ENCODE measurements around the gene CIDEA. TPM values are rescaled to one million over a fixed set of nuclear protein-coding genes. Genes with fewer than 3 reads are reported as not detected.

The CIDEA gene
- total and polyA plus RNA-seq, 2 donors, result 0.05 to 0.82 TPM

DNA sequence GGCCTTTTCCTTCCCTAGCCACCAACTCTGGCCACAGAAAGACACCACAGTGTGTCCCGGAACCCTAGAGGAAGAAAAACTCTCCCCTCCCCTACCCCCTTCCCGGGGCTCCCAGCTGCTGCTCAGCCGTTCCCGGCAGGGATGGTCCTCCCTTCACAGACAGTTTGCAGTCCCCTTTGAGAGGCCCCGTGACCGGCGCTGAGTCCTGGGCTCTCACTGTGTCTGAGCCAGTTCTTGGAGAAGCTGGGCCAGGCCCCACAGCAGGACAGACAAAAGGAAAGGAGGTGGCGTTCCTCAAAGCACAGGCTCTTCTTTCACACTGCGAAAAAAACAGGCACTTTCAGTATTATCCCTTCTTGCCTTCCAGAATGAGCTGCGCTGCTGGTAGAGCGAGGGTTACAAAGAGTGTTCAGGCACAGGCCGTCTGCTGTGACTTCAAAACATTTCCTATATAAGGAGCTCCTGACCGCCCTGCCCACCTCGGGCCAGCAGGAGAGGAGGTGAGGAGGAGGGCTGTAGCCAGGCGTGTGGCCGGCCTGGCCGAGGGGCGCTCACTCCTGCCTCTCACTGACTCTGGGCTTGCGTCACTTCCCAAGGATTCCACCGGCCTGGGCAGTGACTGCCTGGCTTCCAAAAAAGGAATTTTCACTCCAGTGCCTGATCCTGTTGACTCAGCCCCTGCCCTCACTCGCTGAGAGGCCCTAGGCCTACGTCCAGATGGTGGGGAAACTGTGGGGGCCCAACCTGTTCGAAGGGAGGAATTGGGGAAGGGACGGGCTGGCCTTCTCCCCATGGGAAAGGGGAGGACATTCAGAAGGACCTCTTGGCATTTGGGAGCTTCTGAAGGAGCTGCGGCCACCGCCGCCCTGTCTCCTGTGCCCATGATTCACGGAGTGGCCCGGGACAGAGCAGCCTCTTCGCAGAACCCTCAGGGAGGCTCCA lies 24.9 kb downstream of the CIDEA start:
- H3K4me3 ChIP-seq (ENCODE audit: low read length in 2 of 2), result no peak overlapping the region
- H3K4me1 ChIP-seq (ENCODE audit: control insufficient read depth in 2 of 2, insufficient read depth in 2 of 2, low read length in 2 of 2), result peaks cover 0 to 8% of the 10 kb centered on the region in 2 donors
- H3K27me3 ChIP-seq (ENCODE audit: control insufficient read depth in 2 of 2, insufficient read depth in 1 of 2, low read length in 1 of 2), result peaks cover 0 to 12% of the 10 kb centered on the region in 2 donors
- H3K9me3 ChIP-seq (ENCODE audit: control insufficient read depth in 2 of 2, insufficient read depth in 1 of 2, low read length in 1 of 2), result peaks cover 0 to 4% of the 10 kb centered on the region in 2 donors
- 88% methylated on average over 30 of the region's 30 CpGs for WGBS
- DNase-seq (ENCODE audit: low read depth in 6 of 9, low spot score in 9 of 9), result no peak
- peak overlapping the region; percentile 59 to 72 for H3K27ac ChIP-seq (ENCODE audit: low read depth in 1 of 2, low read length in 1 of 2)
- H3K36me3 ChIP-seq (ENCODE audit: control insufficient read depth in 2 of 2, insufficient read depth in 2 of 2, low read length in 1 of 2), result no peaks in the 10 kb centered on the region

DNA sequence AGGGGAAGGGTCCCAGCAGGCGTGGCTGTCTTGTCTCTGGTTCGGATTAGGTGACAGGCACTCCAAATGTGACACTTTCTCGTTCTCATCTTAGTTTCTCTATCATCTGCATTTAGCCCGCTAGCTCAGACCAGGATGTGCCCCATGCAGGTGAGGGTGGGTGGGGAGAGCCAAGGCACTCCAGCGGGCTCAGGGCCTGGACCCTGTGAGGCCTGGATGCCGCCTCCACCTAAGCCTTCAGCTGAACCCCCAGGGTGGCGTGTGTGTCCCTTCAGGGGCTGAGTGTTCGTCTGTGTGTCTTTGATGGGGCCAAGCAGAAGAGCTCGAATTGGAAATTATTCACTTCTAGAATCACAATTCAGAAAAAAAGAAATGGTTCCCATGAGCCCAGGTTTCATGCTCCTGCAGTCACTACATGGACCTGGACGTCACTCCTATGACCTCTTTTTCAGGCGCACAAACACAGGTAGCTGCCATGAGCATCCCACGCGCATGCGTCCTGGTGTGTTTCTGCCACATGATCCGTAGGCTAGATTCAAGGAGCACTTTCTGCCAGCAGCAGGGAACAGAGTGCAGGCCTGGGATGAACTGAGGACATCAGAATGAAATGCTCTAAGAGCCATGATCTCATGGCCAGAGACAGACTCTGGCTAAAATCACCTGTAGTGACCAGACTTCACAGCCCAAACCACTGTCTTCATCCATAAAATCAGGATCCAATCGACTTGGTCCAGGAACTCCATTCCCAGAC lies 25.8 kb downstream of the CIDEA start:
- WGBS, result 98% methylated on average over 16 of the region's 16 CpGs
- Histone ChIP-seq H3K4me1 (ENCODE audit: control insufficient read depth in 2 of 2, insufficient read depth in 2 of 2, low read length in 2 of 2) (peaks cover 0 to 8% of the 10 kb centered on the region in 2 donors), H3K9me3 (ENCODE audit: control insufficient read depth in 2 of 2, insufficient read depth in 1 of 2, low read length in 1 of 2) (peaks cover 0 to 4% of the 10 kb centered on the region in 2 donors), H3K4me3 (ENCODE audit: low read length in 2 of 2) (no peak overlapping the region), H3K27ac (ENCODE audit: low read depth in 1 of 2, low read length in 1 of 2) (no peak overlapping the region), H3K36me3 (ENCODE audit: control insufficient read depth in 2 of 2, insufficient read depth in 2 of 2, low read length in 1 of 2) (no peaks in the 10 kb centered on the region), H3K27me3 (ENCODE audit: control insufficient read depth in 2 of 2, insufficient read depth in 1 of 2, low read length in 1 of 2) (peaks cover 0 to 21% of the 10 kb centered on the region in 2 donors)
- DNase-seq (ENCODE audit: low read depth in 6 of 9, low spot score in 9 of 9), result no peak

DNA sequence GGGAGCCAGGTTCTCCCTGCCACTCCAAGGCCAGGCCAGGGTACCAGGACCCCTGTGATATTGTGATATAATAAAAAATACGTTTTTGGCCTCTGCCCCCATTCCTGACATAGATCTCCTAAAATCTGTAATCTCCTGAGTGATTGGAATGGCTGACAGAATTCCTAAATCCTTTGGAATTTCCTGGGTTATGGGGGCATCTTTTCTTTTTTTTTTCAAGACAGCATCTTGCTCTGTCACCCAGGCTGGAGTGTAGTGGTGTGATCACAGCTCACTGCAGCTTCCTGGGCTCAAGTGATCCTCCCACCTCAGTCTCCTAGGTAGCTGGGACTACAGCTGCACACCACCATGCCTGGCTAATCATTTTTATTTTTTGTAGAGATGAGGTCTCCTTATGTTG lies 27.7 kb downstream of the CIDEA start:
- Histone ChIP-seq H3K36me3 (ENCODE audit: control insufficient read depth in 2 of 2, insufficient read depth in 2 of 2, low read length in 1 of 2) (no peaks in the 10 kb centered on the region), H3K27me3 (ENCODE audit: control insufficient read depth in 2 of 2, insufficient read depth in 1 of 2, low read length in 1 of 2) (peaks cover 5 to 39% of the 10 kb centered on the region in 2 donors), H3K4me1 (ENCODE audit: control insufficient read depth in 2 of 2, insufficient read depth in 2 of 2, low read length in 2 of 2) (peaks cover 0 to 8% of the 10 kb centered on the region in 2 donors), H3K4me3 (ENCODE audit: low read length in 2 of 2) (no peak overlapping the region), H3K27ac (ENCODE audit: low read depth in 1 of 2, low read length in 1 of 2) (no peak overlapping the region), H3K9me3 (ENCODE audit: control insufficient read depth in 2 of 2, insufficient read depth in 1 of 2, low read length in 1 of 2) (peaks cover 0 to 4% of the 10 kb centered on the region in 2 donors)
- WGBS, result 74% methylated on average over 1 of the region's 1 CpG
- DNase-seq (ENCODE audit: low read depth in 6 of 9, low spot score in 9 of 9), result no peak

DNA sequence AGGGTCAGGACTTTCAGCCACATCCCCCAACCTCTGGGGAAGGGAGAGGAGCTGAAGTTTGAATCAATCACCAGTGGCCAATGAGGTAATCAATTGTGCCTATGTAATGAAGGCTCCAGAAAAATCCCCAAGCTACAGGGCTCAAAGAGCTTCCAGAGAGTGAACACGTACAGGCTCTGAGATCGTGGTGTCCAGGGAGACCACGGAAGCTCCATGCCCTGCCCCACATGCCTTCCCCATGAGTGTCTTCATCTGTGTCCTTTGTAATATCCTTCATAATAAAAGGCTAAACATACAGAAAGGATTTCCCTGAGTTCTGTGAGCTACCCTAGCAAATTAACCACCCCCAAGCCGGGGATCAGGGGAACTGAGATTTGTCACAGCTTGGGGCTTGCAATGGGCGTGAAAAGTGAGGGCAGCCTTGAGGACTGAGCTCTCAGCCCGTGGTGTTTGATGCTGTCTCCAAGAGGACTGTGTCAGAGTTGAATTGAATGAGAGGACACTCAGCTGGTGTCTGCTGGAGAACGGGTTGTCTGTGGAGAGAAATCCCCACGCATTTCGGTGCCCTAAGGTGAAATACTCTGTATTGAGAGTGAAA lies 28.4 kb downstream of the CIDEA start:
- no peak overlapping the region for H3K4me3 ChIP-seq (ENCODE audit: low read length in 2 of 2)
- peaks cover 0 to 4% of the 10 kb centered on the region in 2 donors for H3K9me3 ChIP-seq (ENCODE audit: control insufficient read depth in 2 of 2, insufficient read depth in 1 of 2, low read length in 1 of 2)
- no peaks in the 10 kb centered on the region for H3K36me3 ChIP-seq (ENCODE audit: control insufficient read depth in 2 of 2, insufficient read depth in 2 of 2, low read length in 1 of 2)
- 94% methylated on average over 9 of the region's 9 CpGs for WGBS
- no peak for DNase-seq (ENCODE audit: low read depth in 6 of 9, low spot score in 9 of 9)
- H3K27me3 ChIP-seq (ENCODE audit: control insufficient read depth in 2 of 2, insufficient read depth in 1 of 2, low read length in 1 of 2), result peaks cover 12 to 46% of the 10 kb centered on the region in 2 donors
- H3K27ac ChIP-seq (ENCODE audit: low read depth in 1 of 2, low read length in 1 of 2), result no peak overlapping the region
- peaks cover 0 to 8% of the 10 kb centered on the region in 2 donors for H3K4me1 ChIP-seq (ENCODE audit: control insufficient read depth in 2 of 2, insufficient read depth in 2 of 2, low read length in 2 of 2)

DNA sequence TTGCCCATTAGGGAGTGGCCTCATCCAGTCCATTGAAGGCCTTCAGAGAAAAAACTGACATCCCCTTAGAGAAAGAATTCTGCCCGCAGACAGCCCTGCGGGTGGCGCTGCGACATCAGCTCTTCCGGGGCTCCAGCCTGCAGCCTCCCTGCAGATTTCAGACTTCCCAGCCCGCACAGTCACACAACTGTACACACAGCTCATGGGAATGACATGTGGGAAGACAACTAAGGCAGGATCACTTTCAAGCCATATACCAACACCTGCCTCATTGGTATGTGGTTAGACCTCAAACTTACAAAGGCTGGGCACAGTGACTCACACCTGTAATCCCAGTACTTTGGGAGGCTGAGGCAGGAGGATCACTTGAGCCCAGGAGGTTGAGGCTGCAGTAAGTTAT lies 29.1 kb downstream of the CIDEA start:
- no peak for DNase-seq (ENCODE audit: low read depth in 6 of 9, low spot score in 9 of 9)
- H3K4me3 ChIP-seq (ENCODE audit: low read length in 2 of 2), result no peak overlapping the region
- H3K9me3 ChIP-seq (ENCODE audit: control insufficient read depth in 2 of 2, insufficient read depth in 1 of 2, low read length in 1 of 2), result peaks cover 0 to 5% of the 10 kb centered on the region in 2 donors
- peaks cover 16 to 53% of the 10 kb centered on the region in 2 donors for H3K27me3 ChIP-seq (ENCODE audit: control insufficient read depth in 2 of 2, insufficient read depth in 1 of 2, low read length in 1 of 2)
- H3K4me1 ChIP-seq (ENCODE audit: control insufficient read depth in 2 of 2, insufficient read depth in 2 of 2, low read length in 2 of 2), result peaks cover 0 to 12% of the 10 kb centered on the region in 2 donors
- H3K27ac ChIP-seq (ENCODE audit: low read depth in 1 of 2, low read length in 1 of 2), result no peak overlapping the region
- H3K36me3 ChIP-seq (ENCODE audit: control insufficient read depth in 2 of 2, insufficient read depth in 2 of 2, low read length in 1 of 2), result no peaks in the 10 kb centered on the region
- WGBS, result 91% methylated on average over 6 of the region's 6 CpGs

DNA sequence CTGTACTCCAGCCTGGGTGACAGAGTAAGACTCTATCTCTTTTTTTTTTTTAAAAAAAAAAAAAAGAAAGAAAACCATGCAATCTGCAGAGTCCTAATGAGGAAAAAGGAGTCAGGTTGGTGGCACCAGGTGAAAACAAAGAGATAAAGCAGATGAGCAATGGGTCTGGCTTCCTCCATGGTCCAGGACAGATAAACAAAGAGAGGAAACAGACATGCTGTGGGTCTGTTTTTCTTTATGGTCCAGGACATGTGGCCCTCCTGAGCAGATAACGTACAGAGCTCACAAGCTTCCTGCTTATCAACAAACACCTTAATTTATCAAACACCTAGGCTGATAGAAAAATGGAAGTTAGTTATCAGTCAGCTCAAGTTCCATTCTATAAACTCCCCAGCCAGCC lies 29.5 kb downstream of the CIDEA start:
- Histone ChIP-seq H3K4me3 (ENCODE audit: low read length in 2 of 2) (no peak overlapping the region), H3K9me3 (ENCODE audit: control insufficient read depth in 2 of 2, insufficient read depth in 1 of 2, low read length in 1 of 2) (peaks cover 0 to 4% of the 10 kb centered on the region in 2 donors), H3K4me1 (ENCODE audit: control insufficient read depth in 2 of 2, insufficient read depth in 2 of 2, low read length in 2 of 2) (peaks cover 0 to 8% of the 10 kb centered on the region in 2 donors), H3K27me3 (ENCODE audit: control insufficient read depth in 2 of 2, insufficient read depth in 1 of 2, low read length in 1 of 2) (peaks cover 18 to 57% of the 10 kb centered on the region in 2 donors), H3K27ac (ENCODE audit: low read depth in 1 of 2, low read length in 1 of 2) (no peak overlapping the region), H3K36me3 (ENCODE audit: control insufficient read depth in 2 of 2, insufficient read depth in 2 of 2, low read length in 1 of 2) (no peaks in the 10 kb centered on the region)
- 60% methylated on average over 1 of the region's 1 CpG for WGBS
- DNase-seq (ENCODE audit: low read depth in 6 of 9, low spot score in 9 of 9), result no peak

DNA sequence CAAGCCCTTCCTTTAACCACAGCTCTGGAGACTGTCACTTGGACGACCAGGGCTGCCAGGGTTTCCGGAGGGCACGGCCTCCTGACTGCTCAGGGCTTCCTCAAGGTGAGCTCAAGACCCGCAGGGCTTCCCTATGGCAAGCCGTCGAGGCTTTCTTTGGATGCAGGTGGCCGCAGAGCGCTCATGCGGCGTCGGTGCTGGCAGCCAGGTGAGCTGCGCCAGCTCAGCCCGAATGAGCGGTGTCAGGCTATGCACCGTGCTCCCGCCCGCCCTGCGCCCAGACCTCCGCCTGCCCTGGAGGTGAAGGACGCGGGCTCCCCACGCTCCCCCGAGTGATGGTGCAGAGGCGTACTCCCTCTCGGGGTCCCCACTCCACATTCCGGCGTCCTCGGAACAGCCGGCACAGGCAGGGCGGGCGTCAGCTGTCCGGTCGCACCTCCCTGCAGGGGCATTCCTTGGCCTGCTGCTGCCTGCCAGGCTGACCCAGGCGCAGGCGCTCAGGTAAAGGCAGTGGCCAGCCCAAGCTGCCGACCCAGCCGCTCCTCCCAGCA lies 33.0 kb downstream of the CIDEA start:
- WGBS, result 24% methylated on average over 37 of the region's 37 CpGs
- no peak overlapping the region for H3K27ac ChIP-seq (ENCODE audit: low read depth in 1 of 2, low read length in 1 of 2)
- peaks cover 0 to 7% of the 10 kb centered on the region in 2 donors for H3K4me1 ChIP-seq (ENCODE audit: control insufficient read depth in 2 of 2, insufficient read depth in 2 of 2, low read length in 2 of 2)
- H3K27me3 ChIP-seq (ENCODE audit: control insufficient read depth in 2 of 2, insufficient read depth in 1 of 2, low read length in 1 of 2), result peaks cover 26 to 78% of the 10 kb centered on the region in 2 donors
- DNase-seq (ENCODE audit: low read depth in 6 of 9, low spot score in 9 of 9), result no peak
- peaks cover 0 to 4% of the 10 kb centered on the region in 2 donors for H3K9me3 ChIP-seq (ENCODE audit: control insufficient read depth in 2 of 2, insufficient read depth in 1 of 2, low read length in 1 of 2)
- H3K4me3 ChIP-seq (ENCODE audit: low read length in 2 of 2), result no peak overlapping the region
- no peaks in the 10 kb centered on the region for H3K36me3 ChIP-seq (ENCODE audit: control insufficient read depth in 2 of 2, insufficient read depth in 2 of 2, low read length in 1 of 2)

DNA sequence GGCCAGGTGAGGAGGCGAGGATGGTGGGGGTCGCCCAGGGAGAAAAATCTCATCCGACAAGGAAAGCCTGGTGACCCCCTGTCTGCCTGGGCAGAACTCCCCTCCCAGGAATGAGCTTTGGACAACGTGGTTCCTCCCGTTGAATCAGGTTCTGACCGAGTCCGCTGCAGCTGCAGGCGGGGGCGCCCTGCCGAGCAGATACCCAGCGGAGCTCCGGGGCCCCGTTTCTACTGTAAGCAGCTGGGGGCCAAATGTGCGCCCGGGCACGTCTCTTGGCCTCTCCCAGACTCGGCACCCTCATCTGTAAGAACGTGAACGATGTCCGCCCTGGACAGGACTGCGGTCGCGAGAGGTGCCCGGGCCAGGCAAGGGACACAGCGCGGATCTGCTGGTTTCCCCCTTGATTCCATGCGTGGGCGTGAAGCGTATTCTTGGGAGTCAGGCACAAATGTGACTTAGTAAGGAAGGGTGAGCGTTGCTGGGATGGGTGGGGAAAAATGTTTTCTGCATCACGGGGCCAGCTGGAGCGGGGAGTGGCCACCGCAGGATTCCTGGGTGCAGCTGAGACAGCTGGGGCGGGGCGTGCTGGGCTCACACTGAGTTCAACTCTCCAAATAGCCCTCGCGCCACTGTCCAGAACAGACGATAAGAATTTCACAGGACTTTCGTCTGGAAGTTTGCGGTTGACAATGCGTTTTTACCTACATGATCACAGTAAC lies 33.7 kb downstream of the CIDEA start:
- Histone ChIP-seq H3K27me3 (ENCODE audit: control insufficient read depth in 2 of 2, insufficient read depth in 1 of 2, low read length in 1 of 2) (peaks cover 26 to 74% of the 10 kb centered on the region in 2 donors), H3K36me3 (ENCODE audit: control insufficient read depth in 2 of 2, insufficient read depth in 2 of 2, low read length in 1 of 2) (no peaks in the 10 kb centered on the region), H3K27ac (ENCODE audit: low read depth in 1 of 2, low read length in 1 of 2) (no peak overlapping the region), H3K9me3 (ENCODE audit: control insufficient read depth in 2 of 2, insufficient read depth in 1 of 2, low read length in 1 of 2) (peaks cover 0 to 4% of the 10 kb centered on the region in 2 donors), H3K4me3 (ENCODE audit: low read length in 2 of 2) (no peak overlapping the region), H3K4me1 (ENCODE audit: control insufficient read depth in 2 of 2, insufficient read depth in 2 of 2, low read length in 2 of 2) (peaks cover 0 to 7% of the 10 kb centered on the region in 2 donors)
- DNase-seq (ENCODE audit: low read depth in 6 of 9, low spot score in 9 of 9), result no peak
- WGBS, result 6% methylated on average over 41 of the region's 41 CpGs

Data from thymus (tissue), 11 donors.